Right ventricle myocardium superior (tissue), 1 donor: ENCODE data around the gene FRMPD4. TPM values are rescaled to one million over a fixed set of nuclear protein-coding genes. Genes with fewer than 3 reads are reported as not detected.
A peak's percentile ranks its signal among the peaks of the same experiment; 100 is the strongest.
"Not testable (repeated sequence)": the region's sequence is repeated elsewhere in the genome, so short reads cannot be mapped to it uniquely, and the experiment has no call there.

Experiments used
- ATAC-seq: fragments of 200-7000 bp; cut with Tn5 transposase; one replicate; pipeline ENCODE4 v1.9.1; 2020; ENCODE audit warnings: mild to moderate bottlenecking; ENCODE audit not compliant: poor library complexity
- DNase-seq: peaks from one replicate; pipeline ENCODE4 v3.0.0-alpha.2; 2020
- intact Hi-C: fragments of 100-400 bp; cut with DNase I; formaldehyde crosslinking; loops from one replicate; pipeline ENCODE4 v1.11.2; 2022
- total RNA-seq: library from RNA; stranded (reverse); fragmentation: NEBNext Ultra II Directional; extraction: Animal tissue kit (Norgen Biotek cat#: 25700); gene quantifications from one replicate; pipeline ENCODE4 v1.2.1, GENCODE V29; 2021
- donor health status: DM: no; HTN: yes; CAD: no; lungs with severe emphysema.

The FRMPD4 gene
- total RNA-seq, 1 donor from 2014 or later: 1.3 TPM

GRCh38 chrX:12460929-12461328 is 322.7 kb downstream of the FRMPD4 start:
- ATAC-seq: no peak
- intact Hi-C loops: no loop called here

GRCh38 chrX:12463052-12463451 is 324.8 kb downstream of the FRMPD4 start:
- ATAC-seq (no peak), DNase-seq (no peak)
- intact Hi-C loops: no loop called here

More at GRCh38 chrX:12460929-12461328, 322.7 kb downstream of the FRMPD4 start:
- no peak for DNase-seq

GRCh38 chrX:12463873-12464272 is 325.6 kb downstream of the FRMPD4 start:
- intact Hi-C loops: no loop called here
- ATAC-seq: no peak

GRCh38 chrX:12467321-12467720 is 329.0 kb downstream of the FRMPD4 start:
- ATAC-seq (no peak), DNase-seq (no peak)
- intact Hi-C loops: no loop called here

More at GRCh38 chrX:12463873-12464272, 325.6 kb downstream of the FRMPD4 start:
- no peak for DNase-seq

DNA sequence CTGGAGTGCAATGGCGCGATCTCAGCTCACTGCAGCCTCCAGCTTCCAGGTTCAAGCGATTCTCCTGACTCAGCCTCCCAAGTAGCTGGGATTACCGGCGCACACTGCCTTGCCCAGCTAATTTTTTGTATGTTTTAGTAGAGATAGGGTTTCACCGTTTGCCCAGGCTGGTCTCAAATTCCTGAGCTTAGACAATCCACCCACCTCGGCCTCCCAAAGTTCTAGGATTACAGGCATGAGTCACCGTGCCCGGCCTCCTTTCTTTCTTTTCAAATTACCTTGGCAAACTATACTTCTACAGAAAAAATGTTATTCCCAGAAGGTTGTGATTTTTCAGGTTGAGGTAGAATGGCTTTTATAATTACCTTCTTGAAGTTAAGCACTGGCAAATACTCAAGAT is 331.0 kb downstream of the FRMPD4 start:
- ATAC-seq: no peak
- intact Hi-C loops: no loop called here
- DNase-seq: no peak

GRCh38 chrX:12471061-12471460 is 332.8 kb downstream of the FRMPD4 start:
- intact Hi-C loops: no loop called here
- no peak for ATAC-seq

DNA sequence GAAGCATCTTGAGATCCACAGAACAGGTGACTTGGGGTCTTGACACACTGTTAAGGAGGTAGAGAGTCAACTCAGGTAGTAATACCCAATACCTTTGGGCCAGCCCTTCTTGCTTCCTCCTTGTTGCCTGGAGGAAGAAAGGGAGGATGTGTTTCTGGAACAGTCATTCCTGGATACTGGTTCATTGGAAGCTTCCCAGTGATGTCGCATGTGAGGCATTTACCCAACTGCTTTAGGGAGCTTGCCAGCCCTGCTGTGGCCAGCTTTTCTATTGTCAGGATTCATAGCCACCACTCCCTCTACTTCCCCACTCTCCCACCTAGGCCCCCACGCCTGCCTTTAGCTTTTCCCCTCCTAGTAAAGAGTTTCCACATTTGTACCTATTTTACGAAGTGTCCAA is 342.7 kb downstream of the FRMPD4 start:
- ATAC-seq (no peak), DNase-seq (no peak)
- intact Hi-C loops: no loop called here

More at GRCh38 chrX:12471061-12471460, 332.8 kb downstream of the FRMPD4 start:
- no peak for DNase-seq

DNA sequence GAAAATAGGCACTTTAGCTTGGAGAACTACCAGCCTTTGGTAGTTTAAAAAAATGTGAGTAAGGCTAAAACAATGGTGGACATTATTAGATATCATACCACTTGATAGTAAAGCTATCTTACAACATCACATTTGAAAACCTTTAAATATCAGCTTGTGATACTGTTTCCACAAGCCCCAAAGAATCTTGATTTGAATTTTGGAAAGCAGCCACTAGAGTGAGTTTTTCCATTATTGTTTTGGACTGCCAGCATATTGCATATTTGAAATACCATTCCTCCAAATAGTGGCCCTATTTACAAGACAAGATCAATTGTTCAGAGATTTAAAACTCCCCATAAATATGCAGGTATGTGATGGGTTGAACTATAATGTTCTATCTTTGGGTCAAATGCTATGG is 349.9 kb downstream of the FRMPD4 start:
- intact Hi-C loops: no loop called here
- ATAC-seq (no peak), DNase-seq (no peak)

GRCh38 chrX:12488771-12489170 is 350.5 kb downstream of the FRMPD4 start:
- ATAC-seq: no peak
- DNase-seq: no peak
- intact Hi-C loops: no loop called here

GRCh38 chrX:12489341-12489740 is 351.1 kb downstream of the FRMPD4 start:
- intact Hi-C loops: no loop called here
- ATAC-seq: no peak
- DNase-seq: no peak

- intact Hi-C loops: no loop called here
- DNase-seq: no peak
- peak; percentile 93 for ATAC-seq
These were observed 356.3 kb downstream of the FRMPD4 start for GRCh38 chrX:12494400-12495138.

DNA sequence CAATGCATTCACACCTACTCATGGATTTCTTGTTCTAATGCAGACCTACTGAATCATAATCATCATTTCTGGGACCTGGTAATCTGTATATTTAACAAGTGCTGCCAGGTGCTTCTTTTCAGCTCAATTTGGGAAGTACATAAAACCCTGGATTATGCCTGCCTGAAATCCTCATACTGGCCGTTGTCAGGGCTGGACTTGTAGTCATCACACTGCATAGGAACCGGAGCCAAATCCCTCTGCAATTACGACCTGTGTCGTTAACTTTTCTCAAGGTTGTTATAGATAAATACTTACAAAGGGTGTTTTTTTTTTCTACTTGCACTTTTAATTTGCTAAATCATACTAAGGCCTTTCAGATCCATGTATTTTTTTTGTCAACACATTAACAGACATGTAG is 358.1 kb downstream of the FRMPD4 start:
- intact Hi-C loops: no loop called here
- DNase-seq (no peak), ATAC-seq (peak; percentile 49)

DNA sequence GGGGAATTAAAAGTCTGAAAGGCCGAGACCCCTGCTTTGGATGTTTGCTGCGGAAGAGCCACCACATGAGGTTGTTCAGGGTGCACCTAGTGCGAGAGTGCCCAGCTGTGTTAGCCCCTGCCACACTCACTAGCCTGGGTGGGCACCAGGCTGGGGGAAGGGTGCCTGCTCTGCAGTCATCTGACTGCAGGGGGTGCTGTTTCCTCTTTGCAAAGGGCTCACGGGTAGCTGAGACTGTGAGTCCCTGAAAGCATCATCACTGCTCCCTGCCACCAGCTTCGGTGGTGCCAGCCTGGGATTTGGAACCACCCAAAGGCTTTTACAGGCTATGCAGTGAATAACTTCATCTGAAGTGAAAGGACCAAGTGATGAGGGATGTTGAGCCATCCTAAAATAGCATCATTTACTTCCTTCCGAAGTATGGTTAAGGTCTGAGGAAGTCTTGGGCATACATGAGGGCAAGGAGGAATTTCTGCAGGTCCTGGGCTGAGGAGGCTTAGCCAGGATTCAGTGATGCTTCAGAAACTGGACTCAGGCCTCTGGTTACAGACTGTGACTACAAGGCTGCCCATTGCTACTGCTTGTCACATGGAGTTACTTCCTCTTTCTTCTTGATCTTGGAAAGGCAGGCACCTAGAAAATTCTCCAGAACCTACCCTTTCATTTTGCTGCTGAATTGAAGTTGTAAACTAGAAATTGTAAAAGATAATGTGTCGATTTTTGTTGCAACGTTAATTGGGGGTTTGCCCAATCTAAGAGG is 359.7 kb downstream of the FRMPD4 start:
- intact Hi-C loops: no loop called here
- ATAC-seq: no peak
- no peak for DNase-seq

GRCh38 chrX:12505127-12505526 is 366.9 kb downstream of the FRMPD4 start:
- intact Hi-C loops: no loop called here
- ATAC-seq (no peak), DNase-seq (no peak)

- intact Hi-C loops, DNase-seq, ATAC-seq: not testable (repeated sequence)
These were observed 377.1 kb downstream of the FRMPD4 start for GRCh38 chrX:12515384-12515783.

DNA sequence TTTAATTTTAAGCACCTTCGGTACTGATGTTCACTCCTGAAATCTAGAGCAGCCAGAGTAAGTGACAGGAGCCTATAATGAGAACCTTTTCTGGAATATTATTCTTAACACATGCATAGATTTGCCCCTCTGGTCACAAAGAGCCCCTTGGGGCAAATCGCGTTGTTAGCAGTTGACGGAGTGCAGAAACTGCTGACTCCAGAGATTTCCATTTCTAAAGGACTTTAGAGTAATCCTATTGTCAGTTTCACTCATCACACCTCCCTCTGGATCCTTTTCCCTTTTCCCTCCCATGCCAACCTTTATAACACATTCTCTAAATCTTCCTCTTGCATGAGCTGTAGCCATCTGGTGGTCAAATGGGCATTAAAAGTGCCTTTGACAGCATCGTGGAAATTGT is 388.0 kb downstream of the FRMPD4 start:
- ATAC-seq (no peak), DNase-seq (no peak)
- intact Hi-C loops: no loop called here

DNA sequence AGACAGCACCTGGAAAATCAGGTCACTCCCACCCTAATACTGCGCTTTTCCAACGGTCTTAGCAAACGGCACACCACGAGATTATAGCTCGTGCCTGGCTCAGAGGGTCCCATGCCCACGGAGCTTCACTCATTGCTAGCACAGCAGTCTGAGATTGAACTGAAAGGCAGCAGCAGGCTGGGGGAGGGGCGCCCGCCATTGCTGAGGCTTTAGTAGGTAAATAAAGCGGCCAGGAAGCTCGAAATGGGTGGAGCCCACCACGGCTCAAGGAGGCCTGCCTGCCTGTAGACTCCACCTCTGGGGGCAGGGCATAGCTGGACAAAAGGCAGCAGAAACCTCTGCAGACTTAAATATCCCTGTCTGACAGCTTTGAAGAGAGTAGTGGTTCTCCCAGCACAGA is 399.8 kb downstream of the FRMPD4 start:
- DNase-seq, intact Hi-C loops, ATAC-seq: not testable (repeated sequence)

GRCh38 chrX:12542251-12542650 is 404.0 kb downstream of the FRMPD4 start:
- ATAC-seq, DNase-seq, intact Hi-C loops: not testable (repeated sequence)

- DNase-seq (no peak), ATAC-seq (no peak)
- intact Hi-C loops: no loop called here
These were observed 410.1 kb downstream of the FRMPD4 start for GRCh38 chrX:12548341-12548740.

- no peak for ATAC-seq
- intact Hi-C loops: no loop called here
- no peak for DNase-seq
These were observed 410.5 kb downstream of the FRMPD4 start for GRCh38 chrX:12548746-12549145.
